A549 (cell line): ENCODE data around the gene ARFGEF2. TPM values are rescaled to one million over a fixed set of nuclear protein-coding genes. Genes with fewer than 3 reads are reported as not detected.
A peak's percentile ranks its signal among the peaks of the same experiment; 100 is the strongest.

Experiments
- ATAC-seq, 2 experiments: fragments of 200-7000 bp in 1 of 2; fragments of >200 bp in 1 of 2; cut with Nextera tagmentation in 1 of 2; cut with Tn5 transposase in 1 of 2; 3 replicates each; pipeline versions ENCODE4 v1.8.0 to v1.9.1; 2018 to 2020; ENCODE audit warnings: mild to moderate bottlenecking in 1 of 2, moderate library complexity in 1 of 2
- CTCF ChIA-PET: fragments of 300-600 bp; sonication (Branson Sonifier 250); formaldehyde crosslinking; extraction: SDS; loops from one replicate; lab custom pipeline; 2021; ENCODE audit warnings: antibody characterized with exemption, inconsistent platforms; lab: Yijun Ruan, JAX
- POLR2A ChIA-PET: fragments of 350-600 bp; formaldehyde crosslinking; extraction: SDS; loops from one replicate; lab custom pipeline; 2021; ENCODE audit warnings: antibody characterized with exemption, inconsistent platforms; lab: Yijun Ruan, JAX
- DNase-seq, 2 experiments: peaks; one replicate each; pipeline versions ENCODE4 v3.0.0 to v3.0.0-alpha.2; 2011 to 2016; ENCODE audit warnings: low read depth in 1 of 2, low spot score in 1 of 2
- FAIRE-seq: peaks from 2 replicates; lab custom pipeline; 2011; peaks lifted over from hg19 to GRCh38; lab: Jason Lieb, UNC
- H3K27ac ChIP-seq, 2 experiments: fragments of >200 bp; sonication (Bioruptor Twin); formaldehyde crosslinking; 3 replicates each; pipeline ENCODE4 v1.5.1; 2016 to 2017
- H3K4me1 ChIP-seq: fragments of >200 bp; sonication (Bioruptor Twin); formaldehyde crosslinking; 3 replicates; pipeline ENCODE4 v1.6.1; 2016
- H3K4me2 ChIP-seq: fragments of >200 bp; sonication (Bioruptor Twin); formaldehyde crosslinking; 3 replicates; pipeline ENCODE4 v1.6.1; 2016
- H3K4me3 ChIP-seq: fragments of >200 bp; sonication (Bioruptor Twin); formaldehyde crosslinking; 3 replicates; pipeline ENCODE4 v1.5.1; 2016
- H3K9me3 ChIP-seq: fragments of >200 bp; sonication (Bioruptor Twin); formaldehyde crosslinking; 3 replicates; pipeline ENCODE4 v1.6.1; 2016
- ATOH8 ChIP-seq: fragments of 250-450 bp; sonication (Bioruptor Pico); IDR thresholded peaks from 2 replicates; pipeline ENCODE4 v1.5.0; 2020; ENCODE audit warnings: low read depth, mild to moderate bottlenecking, moderate library complexity
- CTCF ChIP-seq: fragments of >200 bp; sonication (Bioruptor Twin); formaldehyde crosslinking; IDR thresholded peaks from 3 replicates; pipeline ENCODE4 v1.5.1; 2016
- EHMT2 ChIP-seq: fragments of 200-600 bp; sonication (generic); IDR thresholded peaks from 2 replicates; pipeline ENCODE4 v1.6.1; 2016; ENCODE audit warnings: antibody characterized with exemption, low read depth, mild to moderate bottlenecking, moderate library complexity
- FOSL2 ChIP-seq, 2 experiments: fragments of 450-650 bp in 1 of 2; fragments of >200 bp in 1 of 2; sonication (Bioruptor Twin) in 1 of 2; formaldehyde crosslinking; IDR thresholded peaks; 2 replicates each; pipeline versions ENCODE4 v1.5.0 to v1.6.1; 2016 to 2020; ENCODE audit warnings: mild to moderate bottlenecking in 1 of 2, moderate library complexity in 1 of 2
- HES2 ChIP-seq: fragments of >200 bp; sonication (Bioruptor Twin); formaldehyde crosslinking; IDR thresholded peaks from 2 replicates; pipeline ENCODE4 v1.6.1; 2016
- HEYL ChIP-seq: fragments of 250-450 bp; sonication (Bioruptor Pico); IDR thresholded peaks from 2 replicates; pipeline ENCODE4 v1.8.0; 2021; ENCODE audit warnings: mild to moderate bottlenecking, moderate library complexity
- HMGXB4 ChIP-seq: fragments of 250-450 bp; sonication (Bioruptor Pico); IDR thresholded peaks from 2 replicates; pipeline ENCODE4 v1.5.0; 2021; ENCODE audit warnings: mild to moderate bottlenecking, moderate library complexity, borderline replicate concordance
- HOXB13 ChIP-seq: fragments of 250-450 bp; sonication (Bioruptor Pico); IDR thresholded peaks from 2 replicates; pipeline ENCODE4 v1.5.0; 2020; ENCODE audit warnings: low read depth, mild to moderate bottlenecking, moderate library complexity
- JUNB ChIP-seq: fragments of >200 bp; sonication (Bioruptor Twin); formaldehyde crosslinking; IDR thresholded peaks from 2 replicates; pipeline ENCODE4 v1.6.1; 2016
- KDM1A ChIP-seq: fragments of 200-600 bp; sonication (generic); IDR thresholded peaks from 2 replicates; pipeline ENCODE4 v1.6.1; 2016; ENCODE audit warnings: low read depth, mild to moderate bottlenecking
- MYC ChIP-seq: IDR thresholded peaks from 2 replicates; pipeline ENCODE4 v1.6.1; 2012; ENCODE audit warnings: mild to moderate bottlenecking, inconsistent platforms, low read length, improper control_type of control experiment, borderline replicate concordance
- NPAS2 ChIP-seq: fragments of 250-450 bp; sonication (Bioruptor Pico); IDR thresholded peaks from 2 replicates; pipeline ENCODE4 v1.8.0; 2022; ENCODE audit warnings: mild to moderate bottlenecking, moderate library complexity, borderline replicate concordance
- NR3C1 ChIP-seq: fragments of >200 bp; sonication (Bioruptor Twin); formaldehyde crosslinking; IDR thresholded peaks from 3 replicates; pipeline ENCODE4 v1.6.1; 2017
- PHF8 ChIP-seq: fragments of 200-600 bp; sonication (generic); IDR thresholded peaks from 2 replicates; pipeline ENCODE4 v1.6.1; 2016; ENCODE audit warnings: low read depth, mild to moderate bottlenecking, antibody characterized with exemption, moderate library complexity, borderline replicate concordance
- RAD21 ChIP-seq, 2 experiments: fragments of >200 bp in 1 of 2; sonication (Bioruptor Twin) in 1 of 2; formaldehyde crosslinking in 1 of 2; IDR thresholded peaks in 1 of 2; conservative IDR thresholded peaks in 1 of 2; 2 replicates in 1 of 2; 3 replicates in 1 of 2; pipeline ENCODE4 v1.6.1; 2012 to 2018; ENCODE audit warnings: inconsistent platforms in 1 of 2
- SREBF2 ChIP-seq: fragments of 450-650 bp; IDR thresholded peaks from 2 replicates; pipeline ENCODE4 v1.6.1; 2014; ENCODE audit warnings: mild to moderate bottlenecking, moderate library complexity
- USF2 ChIP-seq: fragments of 450-650 bp; IDR thresholded peaks from 2 replicates; pipeline ENCODE4 v1.6.1; 2014; ENCODE audit warnings: antibody characterized with exemption
- ZFP36 ChIP-seq: fragments of 450-650 bp; IDR thresholded peaks from 2 replicates; pipeline ENCODE4 v1.6.1; 2014; ENCODE audit warnings: borderline replicate concordance; ENCODE audit not compliant: partially characterized antibody
- WGBS: methylation state at CpG from one replicate; pipeline ENCODE4 v1.1.6; 2017; ENCODE audit errors: missing lambda C conversion rate; 5-methylcytosine and 5-hydroxymethylcytosine counted together
- polyA plus RNA-seq, 4 experiments: library from polyadenylated mRNA; depleted of rRNA in 3 of 4; stranded (reverse); fragments of >200 nt; fragmentation: RNase III in 1 of 4; extraction: RNeasy Plus Mini Kit Qiagen cat#74134 plus additional on column Dnase treatment in 1 of 4; gene quantifications; 2 replicates in 3 of 4; 3 replicates in 1 of 4; pipeline ENCODE4 v1.2.3, GENCODE V29; 2011 to 2017

Gene ARFGEF2
- polyA plus RNA-seq, 2 of the 4 experiments (the other 2 are of a cell fraction): 12.3 to 24.3 TPM

- no peak for FAIRE-seq
- H3K27ac ChIP-seq: no peak overlapping the region
- TF ChIP-seq HMGXB4 (CRISPR knock-in tag): no peak
- TF ChIP-seq HEYL (CRISPR knock-in tag): no peak
- peak; percentile 52 for TF ChIP-seq USF2
- TF ChIP-seq, all 56 proteins: peak for 1
- CTCF ChIA-PET: interaction anchor here (0.7 to 6.2 kb wide), 4 partner anchors 10 to 221 kb away, joined by 3 to 35 read pairs (median 5); no protein-coding TSS in a partner anchor
- DNase-seq (no peak), ATAC-seq (no peak)
- H3K4me1 ChIP-seq: peaks cover 17% of the 10 kb centered on the region; the same call in 2 of the 3 replicates
- no peak overlapping the region for H3K4me2 ChIP-seq
- POLR2A ChIA-PET: no interaction called here
- H3K4me3 ChIP-seq: no peak overlapping the region
- H3K9me3 ChIP-seq: no peaks in the 10 kb centered on the region
- WGBS: 95% methylated on average over 10 of the region's 10 CpGs
Measured at GRCh38 chr20:48878534-48879248, 42.8 kb upstream of the ARFGEF2 start.

GRCh38 chr20:48879612-48880245, 41.8 kb upstream of the ARFGEF2 start:
- 88% methylated on average over 1 of the region's 1 CpG for WGBS
- FAIRE-seq: no peak
- DNase-seq: no peak
- no peak for ATAC-seq
- POLR2A ChIA-PET: no interaction called here
- Histone ChIP-seq H3K4me3 (no peak overlapping the region), H3K4me1 (peaks cover 17% of the 10 kb centered on the region; the same call in 2 of the 3 replicates), H3K4me2 (no peak overlapping the region), H3K9me3 (no peaks in the 10 kb centered on the region), H3K27ac (no peak overlapping the region)
- CTCF ChIA-PET: interaction anchor here (0.7 to 6.2 kb wide), 5 partner anchors 11 to 222 kb away, joined by 3 to 35 read pairs (median 3); no protein-coding TSS in a partner anchor
- TF ChIP-seq ZFP36 (no peak), EHMT2 (no peak), HES2 (no peak), RAD21 (conservative IDR thresholded peaks at IDR 0.05 in 1 of 2, IDR thresholded peaks at IDR 0.05 in 1 of 2) (no peak), ATOH8 (CRISPR knock-in tag) (no peak), HOXB13 (CRISPR knock-in tag) (no peak), JUNB (no peak), CTCF (no peak), FOSL2 (IDR thresholded peaks at IDR 0.05) (no peak), FOSL2 (CRISPR knock-in tag; IDR thresholded peaks at IDR 0.05) (no peak), KDM1A (no peak), NR3C1 (no peak), MYC (no peak), NPAS2 (CRISPR knock-in tag) (no peak), SREBF2 (no peak), PHF8 (no peak)
